HEK293T (cell line): ENCODE data around the gene GRIA3.

Experiments
- CTCF ChIA-PET: fragments of 350-600 bp; formaldehyde crosslinking; extraction: SDS; loops from one replicate; lab custom pipeline; 2021; ENCODE audit warnings: antibody characterized with exemption, inconsistent platforms; lab: Yijun Ruan, JAX
- POLR2A ChIA-PET: fragments of 350-600 bp; formaldehyde crosslinking; extraction: SDS; loops from one replicate; lab custom pipeline; 2020; ENCODE audit warnings: antibody characterized with exemption, inconsistent platforms; lab: Yijun Ruan, JAX
- DNase-seq: peaks from one replicate; pipeline ENCODE4 v3.0.0; 2012; ENCODE audit warnings: mixed read lengths; ENCODE audit errors: extremely low spot score
- ARNT ChIP-seq: fragments of 450-650 bp; IDR thresholded peaks from 2 replicates; pipeline ENCODE4 v1.6.1; 2017; ENCODE audit warnings: mild to moderate bottlenecking
- BHLHE40 ChIP-seq: fragments of 450-650 bp; IDR thresholded peaks from 2 replicates; pipeline ENCODE4 v1.6.1; 2016; ENCODE audit warnings: mild to moderate bottlenecking, moderate library complexity, borderline replicate concordance
- CTBP1 ChIP-seq: fragments of 450-650 bp; IDR thresholded peaks from 2 replicates; pipeline ENCODE4 v1.6.1; 2016; ENCODE audit warnings: borderline replicate concordance
- ELF4 ChIP-seq: fragments of 450-650 bp; IDR thresholded peaks from 2 replicates; pipeline ENCODE4 v1.6.1; 2017; ENCODE audit warnings: antibody characterized with exemption
- FOXA1 ChIP-seq: fragments of 450-650 bp; IDR thresholded peaks from 2 replicates; pipeline ENCODE4 v1.6.1; 2016; ENCODE audit warnings: mild to moderate bottlenecking
- FOXK2 ChIP-seq: fragments of 450-650 bp; IDR thresholded peaks from 2 replicates; pipeline ENCODE4 v1.6.1; 2016; ENCODE audit warnings: mild to moderate bottlenecking
- FOXM1 ChIP-seq: fragments of 450-650 bp; IDR thresholded peaks from 2 replicates; pipeline ENCODE4 v1.6.1; 2017; ENCODE audit warnings: mild to moderate bottlenecking, borderline replicate concordance
- HDGF ChIP-seq: fragments of 450-650 bp; IDR thresholded peaks from 2 replicates; pipeline ENCODE4 v1.6.1; 2017; ENCODE audit warnings: antibody characterized with exemption, borderline replicate concordance
- L3MBTL2 ChIP-seq: fragments of 450-650 bp; conservative IDR thresholded peaks from 2 replicates; pipeline ENCODE4 v1.6.1; 2016; ENCODE audit warnings: mild to moderate bottlenecking
- LEF1 ChIP-seq: fragments of 450-650 bp; IDR thresholded peaks from 2 replicates; pipeline ENCODE4 v1.6.1; 2017; ENCODE audit warnings: mild to moderate bottlenecking, borderline replicate concordance
- NFRKB ChIP-seq: fragments of 450-650 bp; IDR thresholded peaks from 2 replicates; pipeline ENCODE4 v1.6.1; 2016; ENCODE audit warnings: mild to moderate bottlenecking, moderate library complexity
- SP1 ChIP-seq: fragments of 450-650 bp; IDR thresholded peaks from 2 replicates; pipeline ENCODE4 v1.6.1; 2017
- SUZ12 ChIP-seq: fragments of 450-650 bp; IDR thresholded peaks from 2 replicates; pipeline ENCODE4 v1.6.1; 2016; ENCODE audit warnings: mild to moderate bottlenecking
- TARDBP ChIP-seq: fragments of 450-650 bp; IDR thresholded peaks from 2 replicates; pipeline ENCODE4 v1.6.1; 2016
- ZNF384 ChIP-seq: fragments of 450-650 bp; IDR thresholded peaks from 2 replicates; pipeline ENCODE4 v1.6.1; 2016
- TF ChIP-seq, protein P1 (sequence below): fragments of 450-650 bp; IDR thresholded peaks from 2 replicates; pipeline ENCODE4 v1.6.1; 2016

The GRIA3 gene

DNA sequence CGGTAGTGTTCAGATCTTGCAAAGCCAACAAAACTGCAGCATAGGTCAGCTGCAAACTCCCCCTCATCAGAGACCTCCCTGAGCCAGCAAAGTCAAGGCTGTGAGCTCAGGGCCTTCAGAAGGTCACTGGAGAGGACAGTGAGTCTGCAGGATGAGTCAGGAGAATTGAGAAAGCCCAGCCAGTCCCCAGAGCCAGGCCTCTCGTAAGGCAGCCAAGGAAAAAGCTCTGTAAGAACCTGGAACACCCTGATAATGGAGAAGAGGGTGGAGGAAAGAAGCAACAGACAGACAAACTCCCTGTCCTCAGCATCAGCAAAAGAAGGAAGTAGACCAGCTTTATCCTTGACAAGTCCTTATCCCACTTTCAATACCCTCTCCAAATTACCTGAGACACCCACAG lies 33.0 kb downstream of the GRIA3 start:
- CTCF ChIA-PET: no interaction called here
- POLR2A ChIA-PET: no interaction called here
- no peak for DNase-seq
- no peak for TF ChIP-seq FOXK2
- no peak for TF ChIP-seq NFRKB
- no peak for TF ChIP-seq SP1
- no peak for TF ChIP-seq TARDBP
- no peak for TF ChIP-seq L3MBTL2
- TF ChIP-seq BHLHE40: no peak
- TF ChIP-seq LEF1: no peak
- TF ChIP-seq CTBP1: no peak
- TF ChIP-seq FOXA1: no peak

GRCh38 chrX:123217728-123218127 lies 33.6 kb downstream of the GRIA3 start:
- ChIA-PET POLR2A (no interaction called here), CTCF (no interaction called here)
- TF ChIP-seq BHLHE40: no peak
- TF ChIP-seq LEF1: no peak
- no peak for TF ChIP-seq FOXK2
- TF ChIP-seq SP1: no peak
- TF ChIP-seq CTBP1: no peak
- TF ChIP-seq FOXA1: no peak
- TF ChIP-seq TARDBP: no peak
- no peak for TF ChIP-seq ELF4
- TF ChIP-seq FOXM1: no peak
- TF ChIP-seq L3MBTL2: no peak
- no peak for TF ChIP-seq ARNT
- TF ChIP-seq ZNF384: no peak
- TF ChIP-seq NFRKB: no peak
- TF ChIP-seq SUZ12: no peak
- TF ChIP-seq, protein P1, sequence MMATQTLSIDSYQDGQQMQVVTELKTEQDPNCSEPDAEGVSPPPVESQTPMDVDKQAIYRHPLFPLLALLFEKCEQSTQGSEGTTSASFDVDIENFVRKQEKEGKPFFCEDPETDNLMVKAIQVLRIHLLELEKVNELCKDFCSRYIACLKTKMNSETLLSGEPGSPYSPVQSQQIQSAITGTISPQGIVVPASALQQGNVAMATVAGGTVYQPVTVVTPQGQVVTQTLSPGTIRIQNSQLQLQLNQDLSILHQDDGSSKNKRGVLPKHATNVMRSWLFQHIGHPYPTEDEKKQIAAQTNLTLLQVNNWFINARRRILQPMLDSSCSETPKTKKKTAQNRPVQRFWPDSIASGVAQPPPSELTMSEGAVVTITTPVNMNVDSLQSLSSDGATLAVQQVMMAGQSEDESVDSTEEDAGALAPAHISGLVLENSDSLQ: no peak
- no peak for TF ChIP-seq HDGF
- no peak for DNase-seq

DNA sequence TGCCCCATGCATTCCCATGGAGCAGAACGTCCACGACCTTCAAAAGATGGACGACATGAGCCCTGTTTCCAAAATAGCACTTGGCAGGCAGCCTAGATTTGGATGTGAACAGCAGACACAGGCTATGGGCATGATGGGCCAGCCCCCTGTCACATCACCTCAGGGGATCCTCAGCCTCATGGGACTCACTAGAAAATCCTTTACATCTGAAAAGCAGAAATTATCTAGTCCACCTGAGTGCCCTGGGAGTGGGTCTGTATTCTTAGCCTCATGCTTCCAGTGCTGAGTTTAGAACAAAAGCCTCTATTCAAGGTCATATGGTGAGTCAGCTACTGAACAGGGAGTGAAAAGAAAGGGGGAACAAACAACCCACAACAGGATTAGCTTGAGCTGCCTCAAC lies 35.8 kb downstream of the GRIA3 start:
- DNase-seq: no peak
- TF ChIP-seq L3MBTL2 (no peak), TARDBP (no peak), CTBP1 (no peak), SP1 (no peak), FOXA1 (no peak), ARNT (no peak), ELF4 (no peak), LEF1 (no peak), HDGF (no peak), ZNF384 (no peak), FOXK2 (no peak)
- CTCF ChIA-PET: no interaction called here

GRCh38 chrX:123222920-123223319 lies 38.8 kb downstream of the GRIA3 start:
- ChIA-PET CTCF (no interaction called here), POLR2A (no interaction called here)
- no peak for DNase-seq
- no peak for TF ChIP-seq ZNF384
- no peak for TF ChIP-seq FOXM1
- no peak for TF ChIP-seq BHLHE40
- no peak for TF ChIP-seq FOXK2
- no peak for TF ChIP-seq ARNT
- no peak for TF ChIP-seq LEF1
- no peak for TF ChIP-seq NFRKB
- no peak for TF ChIP-seq HDGF
- TF ChIP-seq SUZ12: no peak
- TF ChIP-seq CTBP1: no peak
- TF ChIP-seq ELF4: no peak
- no peak for TF ChIP-seq SP1
- TF ChIP-seq TARDBP: no peak

More for the DNA sequence above, 35.8 kb downstream of the GRIA3 start:
- POLR2A ChIA-PET: no interaction called here

GRCh38 chrX:123223409-123223808 lies 39.3 kb downstream of the GRIA3 start:
- TF ChIP-seq BHLHE40: no peak
- no peak for TF ChIP-seq FOXM1
- no peak for TF ChIP-seq FOXA1
- TF ChIP-seq ARNT: no peak
- TF ChIP-seq FOXK2: no peak
- TF ChIP-seq SUZ12: no peak
- no peak for TF ChIP-seq SP1
- TF ChIP-seq LEF1: no peak
- TF ChIP-seq CTBP1: no peak
- no peak for TF ChIP-seq L3MBTL2
- no peak for TF ChIP-seq ZNF384
- no peak for TF ChIP-seq TARDBP
- no peak for TF ChIP-seq NFRKB
- TF ChIP-seq, protein P1: no peak
- no peak for TF ChIP-seq ELF4
- no peak for TF ChIP-seq HDGF
- POLR2A ChIA-PET: no interaction called here
- DNase-seq: no peak
- CTCF ChIA-PET: no interaction called here

- CTCF ChIA-PET: no interaction called here
- TF ChIP-seq L3MBTL2 (no peak), FOXK2 (no peak), HDGF (no peak), BHLHE40 (no peak), NFRKB (no peak), SUZ12 (no peak)
- no peak for DNase-seq
- POLR2A ChIA-PET: no interaction called here
Observed at GRCh38 chrX:123223859-123224258, 39.8 kb downstream of the GRIA3 start.

- TF ChIP-seq NFRKB (no peak), FOXA1 (no peak), TARDBP (no peak), BHLHE40 (no peak), SUZ12 (no peak), CTBP1 (no peak), ELF4 (no peak), FOXM1 (no peak), LEF1 (no peak), ZNF384 (no peak)
- no peak for DNase-seq
- ChIA-PET CTCF (no interaction called here), POLR2A (no interaction called here)
Observed at GRCh38 chrX:123230798-123231197, 46.7 kb downstream of the GRIA3 start.
